ENCODE measurements around the gene HACE1. TPM values are rescaled to one million over a fixed set of nuclear protein-coding genes. Genes with fewer than 3 reads are reported as not detected.
"Not testable (repeated sequence)": the region's sequence is repeated elsewhere in the genome, so short reads cannot be mapped to it uniquely, and the experiment has no call there.

Gene HACE1
- total RNA-seq, 2 donors from 2014 or later: 13.5 to 16.6 TPM

DNA sequence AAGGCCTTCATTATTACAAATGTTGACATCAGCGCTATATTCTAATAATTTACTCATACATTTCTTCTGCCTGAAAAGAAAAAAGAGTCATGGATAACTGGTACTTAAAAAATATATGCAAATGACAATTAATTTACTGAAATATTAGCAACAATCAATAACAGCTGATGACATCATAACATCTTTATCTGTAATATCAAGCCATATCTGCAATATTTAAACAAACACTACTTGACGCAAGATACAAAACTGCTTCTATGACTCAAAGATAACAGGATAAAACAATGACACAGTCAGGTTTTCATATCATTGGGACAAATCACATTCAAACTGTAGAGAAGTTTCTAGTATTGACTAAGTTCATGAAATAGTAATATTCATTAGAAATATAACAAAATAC lies 16.5 kb downstream of the HACE1 start:
- H3K27me3 ChIP-seq: no peaks in the 10 kb centered on the region
- H3K9me3 ChIP-seq: no peaks in the 10 kb centered on the region
- H3K4me3 ChIP-seq: no peak overlapping the region
- ATAC-seq (no peak), DNase-seq (no peak)
- WGBS, 2 donors: 74 to 79% methylated on average over 2 of the region's 2 CpGs
- TF ChIP-seq POLR2A (IDR thresholded peaks at IDR 0.05): no peak
- TF ChIP-seq, protein P1, sequence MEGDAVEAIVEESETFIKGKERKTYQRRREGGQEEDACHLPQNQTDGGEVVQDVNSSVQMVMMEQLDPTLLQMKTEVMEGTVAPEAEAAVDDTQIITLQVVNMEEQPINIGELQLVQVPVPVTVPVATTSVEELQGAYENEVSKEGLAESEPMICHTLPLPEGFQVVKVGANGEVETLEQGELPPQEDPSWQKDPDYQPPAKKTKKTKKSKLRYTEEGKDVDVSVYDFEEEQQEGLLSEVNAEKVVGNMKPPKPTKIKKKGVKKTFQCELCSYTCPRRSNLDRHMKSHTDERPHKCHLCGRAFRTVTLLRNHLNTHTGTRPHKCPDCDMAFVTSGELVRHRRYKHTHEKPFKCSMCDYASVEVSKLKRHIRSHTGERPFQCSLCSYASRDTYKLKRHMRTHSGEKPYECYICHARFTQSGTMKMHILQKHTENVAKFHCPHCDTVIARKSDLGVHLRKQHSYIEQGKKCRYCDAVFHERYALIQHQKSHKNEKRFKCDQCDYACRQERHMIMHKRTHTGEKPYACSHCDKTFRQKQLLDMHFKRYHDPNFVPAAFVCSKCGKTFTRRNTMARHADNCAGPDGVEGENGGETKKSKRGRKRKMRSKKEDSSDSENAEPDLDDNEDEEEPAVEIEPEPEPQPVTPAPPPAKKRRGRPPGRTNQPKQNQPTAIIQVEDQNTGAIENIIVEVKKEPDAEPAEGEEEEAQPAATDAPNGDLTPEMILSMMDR (IDR thresholded peaks at IDR 0.05): no peak
- H3K4me1 ChIP-seq: no peaks in the 10 kb centered on the region
- H3K27ac ChIP-seq: no peak overlapping the region
- no peaks in the 10 kb centered on the region for H3K36me3 ChIP-seq (replicated peaks in 1 of 2; ENCODE audit: insufficient read depth in 1 of 2, low read depth in 2 of 2)
- intact Hi-C loops (cut with DNase I): no loop called here

DNA sequence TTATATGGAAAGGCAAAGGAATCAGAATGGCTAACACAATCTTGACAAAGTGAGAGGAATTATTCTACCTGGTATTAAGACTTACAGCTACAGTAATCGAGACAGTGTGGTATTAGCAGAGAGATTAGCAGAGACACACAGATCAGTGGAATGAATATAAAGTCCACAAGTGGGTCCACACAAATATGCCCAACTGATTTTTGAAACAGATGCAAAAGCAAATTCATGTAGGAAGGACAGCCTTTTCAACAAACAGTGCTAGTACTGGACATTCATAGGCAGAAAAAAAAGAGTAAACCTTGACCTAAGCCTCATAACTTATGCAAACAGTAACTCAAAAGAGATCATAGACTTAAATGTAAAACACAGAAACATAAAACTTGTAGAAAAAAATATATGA lies 22.6 kb downstream of the HACE1 start:
- intact Hi-C loops (cut with DNase I): no loop called here
- Histone ChIP-seq H3K4me3 (no peak overlapping the region), H3K9me3 (no peaks in the 10 kb centered on the region), H3K27me3 (no peaks in the 10 kb centered on the region), H3K27ac (no peak overlapping the region), H3K4me1 (no peaks in the 10 kb centered on the region), H3K36me3 (replicated peaks in 1 of 2; ENCODE audit: insufficient read depth in 1 of 2, low read depth in 2 of 2) (no peaks in the 10 kb centered on the region)
- ATAC-seq (no peak), DNase-seq (no peak)
- TF ChIP-seq POLR2A (IDR thresholded peaks at IDR 0.05): no peak
- TF ChIP-seq, protein P1 (IDR thresholded peaks at IDR 0.05): no peak
- 82 to 88% methylated on average over 1 of the region's 1 CpG for whole genome bisulfite sequencing, 2 donors

DNA sequence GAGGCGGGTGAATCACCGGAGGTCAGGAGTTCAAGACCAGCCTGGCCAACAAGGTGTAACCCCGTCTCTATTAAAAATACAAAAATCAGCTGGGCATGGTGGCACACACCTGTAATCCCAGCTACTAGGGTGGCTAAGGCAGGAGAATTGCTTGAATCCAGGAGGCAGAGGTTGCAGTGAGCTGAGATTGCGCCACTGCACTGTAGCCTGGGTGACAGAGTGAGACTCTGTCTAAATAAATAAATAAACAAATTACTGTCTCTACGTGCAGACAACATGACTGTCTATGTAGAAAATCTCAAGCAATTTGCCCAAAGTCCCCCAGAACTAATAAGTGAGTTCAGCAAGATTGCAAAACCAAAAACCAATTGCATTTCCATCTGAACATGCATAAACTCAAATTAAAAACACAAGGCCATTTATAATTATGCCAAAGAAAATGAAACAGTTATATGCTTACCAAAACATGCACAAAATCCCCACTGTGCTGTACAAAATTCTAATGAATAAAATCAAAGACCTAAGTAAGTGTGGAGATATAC lies 23.2 kb downstream of the HACE1 start:
- H3K27ac ChIP-seq; H3K36me3 ChIP-seq (replicated peaks in 1 of 2; ENCODE audit: insufficient read depth in 1 of 2, low read depth in 2 of 2); H3K4me3 ChIP-seq; ATAC-seq; DNase-seq; H3K4me1 ChIP-seq; H3K27me3 ChIP-seq; H3K9me3 ChIP-seq; intact Hi-C loops (cut with DNase I): not testable (repeated sequence)
- WGBS, 2 donors: 95% methylated on average over 5 of the region's 5 CpGs

DNA sequence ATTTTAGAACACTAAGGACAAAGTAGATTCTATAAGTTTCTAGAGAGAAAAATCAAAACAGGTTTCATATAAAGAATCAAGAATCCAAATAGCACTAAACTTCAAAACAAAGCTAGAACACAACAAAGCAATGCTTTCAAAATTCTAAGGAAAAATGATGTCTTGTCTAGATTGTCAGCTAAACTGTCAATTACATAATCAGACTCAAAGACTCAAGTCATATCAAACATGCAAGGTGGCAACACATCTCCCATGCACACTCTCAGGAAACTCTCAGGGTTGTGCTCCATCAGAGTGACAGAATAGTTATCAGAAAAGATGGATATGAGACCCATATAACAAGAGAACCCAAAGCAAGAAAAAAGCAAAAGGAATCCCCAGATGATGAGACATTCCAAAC lies 23.9 kb downstream of the HACE1 start:
- H3K4me1 ChIP-seq: no peaks in the 10 kb centered on the region
- no peak overlapping the region for H3K27ac ChIP-seq
- no peaks in the 10 kb centered on the region for H3K9me3 ChIP-seq
- no peak overlapping the region for H3K4me3 ChIP-seq
- no peak for ATAC-seq
- no peaks in the 10 kb centered on the region for H3K36me3 ChIP-seq (replicated peaks in 1 of 2; ENCODE audit: insufficient read depth in 1 of 2, low read depth in 2 of 2)
- DNase-seq: no peak
- intact Hi-C loops (cut with DNase I): no loop called here
- no peaks in the 10 kb centered on the region for H3K27me3 ChIP-seq
- TF ChIP-seq, protein P1 (IDR thresholded peaks at IDR 0.05): no peak
- no peak for TF ChIP-seq POLR2A (IDR thresholded peaks at IDR 0.05)

DNA sequence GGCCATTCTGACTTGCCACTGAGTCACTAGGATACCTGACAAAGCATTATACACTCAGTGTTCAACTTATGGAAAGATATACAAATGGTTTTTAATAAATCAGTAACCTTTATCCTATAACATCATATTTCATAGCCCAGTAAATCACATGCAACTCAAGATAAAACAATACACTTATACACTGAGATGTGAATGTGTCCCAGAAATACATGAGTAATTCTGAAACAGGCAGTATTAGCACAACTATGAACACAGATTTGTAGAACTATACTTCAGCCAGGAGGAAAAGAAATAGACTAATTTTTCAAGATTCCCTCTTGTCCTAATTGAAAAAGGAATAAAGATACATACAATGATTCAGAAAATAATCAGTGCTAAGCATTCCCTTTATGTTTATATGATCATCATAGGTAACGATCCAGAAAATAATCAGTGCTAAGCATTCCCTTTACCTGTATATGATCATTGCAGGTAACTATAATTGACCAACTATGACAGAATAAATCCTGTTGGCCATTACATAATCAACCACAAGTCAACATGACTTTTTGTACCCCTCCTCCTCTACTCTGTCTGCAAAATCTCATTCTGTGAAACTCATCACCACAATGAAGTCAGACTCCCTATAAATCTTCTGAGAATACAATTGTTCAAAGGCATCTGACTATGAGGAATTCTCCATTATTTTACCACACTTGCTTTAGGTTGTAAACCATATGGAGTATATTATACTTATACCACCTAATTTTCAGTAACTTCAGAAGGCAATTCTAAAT lies 30.3 kb downstream of the HACE1 start:
- Histone ChIP-seq H3K36me3 (replicated peaks in 1 of 2; ENCODE audit: insufficient read depth in 1 of 2, low read depth in 2 of 2) (no peaks in the 10 kb centered on the region), H3K27ac (no peak overlapping the region), H3K9me3 (no peaks in the 10 kb centered on the region), H3K4me3 (no peak overlapping the region), H3K4me1 (no peaks in the 10 kb centered on the region), H3K27me3 (no peaks in the 10 kb centered on the region)
- TF ChIP-seq POLR2A (IDR thresholded peaks at IDR 0.05): no peak
- TF ChIP-seq, protein P1 (IDR thresholded peaks at IDR 0.05): no peak
- DNase-seq (no peak), ATAC-seq (no peak)
- 100% methylated on average over 1 of the region's 1 CpG for WGBS, 2 donors
- intact Hi-C loops (cut with DNase I): no loop called here

Data from body of pancreas (tissue), 4 donors.